Measurements from ENCODE around the gene KRT10.

The KRT10 gene

DNA sequence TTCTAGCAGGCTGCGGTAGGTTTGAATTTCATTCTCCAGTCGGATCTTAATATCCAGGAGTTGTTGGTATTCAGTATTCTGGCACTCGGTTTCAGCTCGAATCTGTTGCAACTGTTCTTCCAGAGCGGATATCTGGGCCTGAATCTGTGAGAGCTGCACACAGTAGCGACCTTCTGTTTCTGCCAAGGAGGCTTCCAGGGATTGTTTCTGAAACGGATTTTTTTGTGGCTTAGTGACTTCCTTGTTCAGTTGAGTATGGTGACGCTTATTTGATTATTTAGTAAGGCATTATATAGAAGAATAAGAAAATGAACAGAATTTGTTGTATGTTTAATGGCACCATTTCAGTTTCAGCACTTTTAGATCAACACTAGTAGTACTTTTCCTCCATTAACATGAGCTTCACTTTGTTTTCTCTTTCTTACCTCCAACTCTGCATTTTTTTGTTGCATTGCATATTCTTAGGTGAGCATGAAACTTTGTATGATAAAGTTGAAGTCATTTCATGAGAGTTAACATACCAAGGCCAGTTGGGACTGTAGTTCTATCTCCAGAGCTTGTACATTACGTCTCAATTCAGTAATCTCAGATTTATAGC lies 2.8 kb downstream of the KRT10 start:
- H3K9ac ChIP-seq (ENCODE audit: low read depth, low read length): peak overlapping the region; percentile 74
- no peaks in the 10 kb centered on the region for H3K27me3 ChIP-seq (ENCODE audit: insufficient read depth, low read length, poor library complexity)
- peak overlapping the region; percentile 91 for H3K27ac ChIP-seq (ENCODE audit: low read length)
- no peaks in the 10 kb centered on the region for H3K9me3 ChIP-seq (ENCODE audit: insufficient read depth, low read length, severe bottlenecking)
- no peaks in the 10 kb centered on the region for H4K20me1 ChIP-seq (ENCODE audit: insufficient read depth, low read length)
- peaks cover 6% of the 10 kb centered on the region for H3K36me3 ChIP-seq (ENCODE audit: insufficient read depth, low read length)
- peak overlapping the region; percentile 85 for H3K4me2 ChIP-seq (ENCODE audit: insufficient read depth, low read length)
- ATAC-seq (ENCODE audit: insufficient read depth, low read depth) (no peak), DNase-seq (no peak)
- TF ChIP-seq EZH2 (IDR thresholded peaks at IDR 0.05; ENCODE audit: borderline replicate concordance, low read depth, low read length, severe bottlenecking): no peak
- TF ChIP-seq, protein P1, sequence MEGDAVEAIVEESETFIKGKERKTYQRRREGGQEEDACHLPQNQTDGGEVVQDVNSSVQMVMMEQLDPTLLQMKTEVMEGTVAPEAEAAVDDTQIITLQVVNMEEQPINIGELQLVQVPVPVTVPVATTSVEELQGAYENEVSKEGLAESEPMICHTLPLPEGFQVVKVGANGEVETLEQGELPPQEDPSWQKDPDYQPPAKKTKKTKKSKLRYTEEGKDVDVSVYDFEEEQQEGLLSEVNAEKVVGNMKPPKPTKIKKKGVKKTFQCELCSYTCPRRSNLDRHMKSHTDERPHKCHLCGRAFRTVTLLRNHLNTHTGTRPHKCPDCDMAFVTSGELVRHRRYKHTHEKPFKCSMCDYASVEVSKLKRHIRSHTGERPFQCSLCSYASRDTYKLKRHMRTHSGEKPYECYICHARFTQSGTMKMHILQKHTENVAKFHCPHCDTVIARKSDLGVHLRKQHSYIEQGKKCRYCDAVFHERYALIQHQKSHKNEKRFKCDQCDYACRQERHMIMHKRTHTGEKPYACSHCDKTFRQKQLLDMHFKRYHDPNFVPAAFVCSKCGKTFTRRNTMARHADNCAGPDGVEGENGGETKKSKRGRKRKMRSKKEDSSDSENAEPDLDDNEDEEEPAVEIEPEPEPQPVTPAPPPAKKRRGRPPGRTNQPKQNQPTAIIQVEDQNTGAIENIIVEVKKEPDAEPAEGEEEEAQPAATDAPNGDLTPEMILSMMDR (IDR thresholded peaks at IDR 0.05; ENCODE audit: borderline replicate concordance, extremely low read depth, low read length, poor library complexity, severe bottlenecking): no peak
- H3K79me2 ChIP-seq (ENCODE audit: insufficient read depth, low read length): peaks cover 18% of the 10 kb centered on the region
- peaks cover 28% of the 10 kb centered on the region for H3K4me1 ChIP-seq (ENCODE audit: insufficient read depth, low read length)
- peak overlapping the region; percentile 80 to 81 for H3K4me3 ChIP-seq (ENCODE audit: low read depth in 1 of 2, low read length in 2 of 2)
- H2AFZ ChIP-seq (ENCODE audit: low read depth, low read length): peak overlapping the region; percentile 93

GRCh38 chr17:40818733-40819527 lies 3.5 kb downstream of the KRT10 start:
- peaks cover 28% of the 10 kb centered on the region for H3K4me1 ChIP-seq (ENCODE audit: insufficient read depth, low read length)
- H3K9me3 ChIP-seq (ENCODE audit: insufficient read depth, low read length, severe bottlenecking): no peaks in the 10 kb centered on the region
- peaks cover 18% of the 10 kb centered on the region for H3K79me2 ChIP-seq (ENCODE audit: insufficient read depth, low read length)
- no peaks in the 10 kb centered on the region for H3K27me3 ChIP-seq (ENCODE audit: insufficient read depth, low read length, poor library complexity)
- H2AFZ ChIP-seq (ENCODE audit: low read depth, low read length): peak overlapping the region; percentile 93
- peak overlapping the region; percentile 91 for H3K27ac ChIP-seq (ENCODE audit: low read length)
- peaks cover 6% of the 10 kb centered on the region for H3K36me3 ChIP-seq (ENCODE audit: insufficient read depth, low read length)
- TF ChIP-seq, protein P1 (IDR thresholded peaks at IDR 0.05; ENCODE audit: borderline replicate concordance, extremely low read depth, low read length, poor library complexity, severe bottlenecking): no peak
- TF ChIP-seq EZH2 (IDR thresholded peaks at IDR 0.05; ENCODE audit: borderline replicate concordance, low read depth, low read length, severe bottlenecking): no peak
- peak overlapping the region; percentile 87 for H3K4me2 ChIP-seq (ENCODE audit: insufficient read depth, low read length)
- peak overlapping the region; percentile 74 for H3K9ac ChIP-seq (ENCODE audit: low read depth, low read length)
- peak overlapping the region; percentile 80 to 97 for H3K4me3 ChIP-seq (ENCODE audit: low read depth in 1 of 2, low read length in 2 of 2)
- peak; percentile 93 for ATAC-seq (ENCODE audit: insufficient read depth, low read depth)
- peak; percentile 88 for DNase-seq
- H4K20me1 ChIP-seq (ENCODE audit: insufficient read depth, low read length): no peaks in the 10 kb centered on the region

DNA sequence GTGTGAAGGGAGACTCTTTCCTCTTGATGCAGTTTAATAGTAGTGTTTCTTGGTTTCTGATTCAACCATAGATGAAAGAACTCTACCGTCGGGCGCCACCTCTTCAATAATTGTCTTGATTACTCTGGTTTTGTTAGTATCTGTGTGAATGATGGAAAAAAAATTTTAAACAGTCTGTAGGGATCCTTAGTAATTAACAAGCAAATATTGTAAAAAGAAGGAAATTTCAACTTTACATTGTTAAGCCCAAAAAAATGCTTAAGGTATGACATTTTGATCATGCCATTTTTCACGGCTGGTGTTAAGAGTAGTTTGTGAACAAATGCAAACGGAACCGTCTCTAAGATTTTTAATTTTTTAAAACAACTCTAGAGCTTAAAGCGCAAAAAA lies 4.1 kb downstream of the KRT10 start:
- peak overlapping the region; percentile 75 for H3K27ac ChIP-seq (ENCODE audit: low read length)
- H3K4me1 ChIP-seq (ENCODE audit: insufficient read depth, low read length): peaks cover 28% of the 10 kb centered on the region
- no peaks in the 10 kb centered on the region for H3K27me3 ChIP-seq (ENCODE audit: insufficient read depth, low read length, poor library complexity)

More for the DNA sequence above, 4.1 kb downstream of the KRT10 start:
- H2AFZ ChIP-seq (ENCODE audit: low read depth, low read length): peak overlapping the region; percentile 71
- DNase-seq (no peak), ATAC-seq (ENCODE audit: insufficient read depth, low read depth) (no peak)
- no peaks in the 10 kb centered on the region for H4K20me1 ChIP-seq (ENCODE audit: insufficient read depth, low read length)
- peak overlapping the region; percentile 74 for H3K9ac ChIP-seq (ENCODE audit: low read depth, low read length)
- H3K4me3 ChIP-seq (ENCODE audit: low read depth in 1 of 2, low read length in 2 of 2): peak overlapping the region; percentile 80 to 97
- peaks cover 6% of the 10 kb centered on the region for H3K36me3 ChIP-seq (ENCODE audit: insufficient read depth, low read length)
- peak overlapping the region; percentile 87 for H3K4me2 ChIP-seq (ENCODE audit: insufficient read depth, low read length)
- no peak for TF ChIP-seq EZH2 (IDR thresholded peaks at IDR 0.05; ENCODE audit: borderline replicate concordance, low read depth, low read length, severe bottlenecking)
- TF ChIP-seq, protein P1 (IDR thresholded peaks at IDR 0.05; ENCODE audit: borderline replicate concordance, extremely low read depth, low read length, poor library complexity, severe bottlenecking): no peak
- H3K9me3 ChIP-seq (ENCODE audit: insufficient read depth, low read length, severe bottlenecking): no peaks in the 10 kb centered on the region
- peaks cover 18% of the 10 kb centered on the region for H3K79me2 ChIP-seq (ENCODE audit: insufficient read depth, low read length)

Data from DND-41 (cell line).